22Rv1 (cell line): ENCODE measurements around the gene PHF21A.

Experiments used
- H3K27ac ChIP-seq: fragments of 450-650 bp; 2 replicates; pipeline ENCODE4 v1.5.1; 2017
- ZFX ChIP-seq: fragments of 450-650 bp; IDR thresholded peaks from 2 replicates; pipeline ENCODE4 v1.6.1; 2017; ENCODE audit warnings: antibody characterized with exemption, borderline replicate concordance
- TF ChIP-seq, protein P1 (sequence below): fragments of 450-650 bp; IDR thresholded peaks from 2 replicates; pipeline ENCODE4 v1.5.1; 2017; ENCODE audit warnings: mild to moderate bottlenecking

PHF21A gene

GRCh38 chr11:46044601-46045000 is 76.7 kb downstream of the PHF21A start:
- no peak overlapping the region for H3K27ac ChIP-seq
- no peak for TF ChIP-seq ZFX
- TF ChIP-seq, protein P1, sequence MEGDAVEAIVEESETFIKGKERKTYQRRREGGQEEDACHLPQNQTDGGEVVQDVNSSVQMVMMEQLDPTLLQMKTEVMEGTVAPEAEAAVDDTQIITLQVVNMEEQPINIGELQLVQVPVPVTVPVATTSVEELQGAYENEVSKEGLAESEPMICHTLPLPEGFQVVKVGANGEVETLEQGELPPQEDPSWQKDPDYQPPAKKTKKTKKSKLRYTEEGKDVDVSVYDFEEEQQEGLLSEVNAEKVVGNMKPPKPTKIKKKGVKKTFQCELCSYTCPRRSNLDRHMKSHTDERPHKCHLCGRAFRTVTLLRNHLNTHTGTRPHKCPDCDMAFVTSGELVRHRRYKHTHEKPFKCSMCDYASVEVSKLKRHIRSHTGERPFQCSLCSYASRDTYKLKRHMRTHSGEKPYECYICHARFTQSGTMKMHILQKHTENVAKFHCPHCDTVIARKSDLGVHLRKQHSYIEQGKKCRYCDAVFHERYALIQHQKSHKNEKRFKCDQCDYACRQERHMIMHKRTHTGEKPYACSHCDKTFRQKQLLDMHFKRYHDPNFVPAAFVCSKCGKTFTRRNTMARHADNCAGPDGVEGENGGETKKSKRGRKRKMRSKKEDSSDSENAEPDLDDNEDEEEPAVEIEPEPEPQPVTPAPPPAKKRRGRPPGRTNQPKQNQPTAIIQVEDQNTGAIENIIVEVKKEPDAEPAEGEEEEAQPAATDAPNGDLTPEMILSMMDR, result no peak

GRCh38 chr11:46039990-46040389 is 81.3 kb downstream of the PHF21A start:
- H3K27ac ChIP-seq, result no peak overlapping the region
- TF ChIP-seq ZFX, result no peak
- TF ChIP-seq, protein P1, result no peak

DNA sequence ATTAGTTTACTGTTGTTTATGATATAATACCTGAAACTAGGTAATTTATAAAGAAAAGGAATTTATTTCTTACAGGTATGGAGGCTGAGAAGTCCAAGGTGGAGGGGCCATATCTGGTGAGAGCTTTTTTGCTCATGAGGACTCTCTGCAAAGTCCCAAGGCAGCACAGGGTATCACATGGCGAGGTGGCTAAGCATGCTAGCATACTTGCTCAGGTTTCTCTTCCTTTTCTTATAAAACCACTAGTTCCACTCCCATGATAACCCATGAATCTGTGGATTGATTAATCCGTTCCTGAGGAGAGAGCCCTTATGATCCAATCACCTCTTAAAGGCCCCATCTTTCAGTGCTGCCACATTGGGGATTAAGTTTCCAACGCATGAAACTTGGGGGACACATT is 82.7 kb downstream of the PHF21A start:
- H3K27ac ChIP-seq, result no peak overlapping the region
- TF ChIP-seq, protein P1, result no peak
- no peak for TF ChIP-seq ZFX

DNA sequence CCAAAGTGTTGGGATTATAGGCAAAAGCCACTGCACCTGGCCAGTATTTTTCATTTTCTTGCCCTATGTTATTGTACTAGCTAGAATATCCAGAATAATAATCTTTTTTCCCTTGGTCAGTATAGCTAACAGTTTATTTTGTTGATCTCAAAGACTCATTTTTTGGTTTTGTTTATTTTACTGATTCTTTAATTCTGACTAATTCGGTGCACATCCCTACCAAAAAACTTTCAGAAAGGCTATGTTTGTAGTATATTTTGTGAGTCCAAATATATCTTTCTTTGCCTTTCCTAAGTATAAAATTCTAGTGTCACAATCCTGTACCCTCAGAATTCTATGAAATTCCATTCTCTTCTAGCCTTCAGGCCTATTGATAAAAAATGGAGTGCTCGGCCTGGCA is 84.3 kb downstream of the PHF21A start:
- TF ChIP-seq, protein P1, result no peak
- no peak for TF ChIP-seq ZFX
- no peak overlapping the region for H3K27ac ChIP-seq

DNA sequence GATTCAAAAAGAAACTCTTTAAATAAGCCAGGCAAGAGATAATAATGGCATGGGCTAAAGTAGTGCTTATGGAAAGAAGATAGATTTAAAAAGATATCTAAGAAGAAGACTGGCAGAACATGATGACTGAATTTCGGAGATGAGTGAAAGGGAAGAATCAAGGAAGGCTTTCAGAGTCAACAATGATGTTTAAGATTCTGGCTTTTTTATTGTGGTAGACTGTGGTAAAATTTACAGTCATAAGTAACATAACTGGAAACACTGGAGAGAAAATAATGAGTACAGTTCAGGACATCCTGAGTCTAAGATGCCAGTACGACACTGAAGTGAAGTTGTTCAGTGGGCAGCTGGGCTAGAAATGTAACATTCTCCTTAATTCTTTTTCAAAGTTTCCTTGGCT is 85.2 kb downstream of the PHF21A start:
- TF ChIP-seq, protein P1, result no peak
- TF ChIP-seq ZFX, result no peak
- H3K27ac ChIP-seq, result no peak overlapping the region

DNA sequence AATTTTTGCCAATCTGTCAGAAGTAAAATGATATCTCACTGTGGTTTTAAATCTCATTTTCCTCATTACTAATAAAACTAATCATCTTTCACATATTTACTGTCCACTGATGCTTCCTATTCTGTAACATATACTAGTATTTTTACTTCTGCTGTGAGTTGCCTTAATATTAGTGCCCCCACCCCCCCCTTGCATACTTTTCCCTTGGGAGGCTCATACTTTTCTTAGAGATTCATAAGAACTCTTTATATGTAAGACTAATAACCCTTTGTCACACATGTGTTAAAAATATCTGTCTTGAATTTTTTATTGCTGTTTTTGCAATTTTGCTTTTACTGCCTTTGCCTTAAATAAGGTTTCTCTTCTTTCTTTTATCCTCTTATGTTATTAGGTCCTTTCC is 87.2 kb downstream of the PHF21A start:
- no peak overlapping the region for H3K27ac ChIP-seq
- TF ChIP-seq, protein P1, result no peak
- no peak for TF ChIP-seq ZFX

DNA sequence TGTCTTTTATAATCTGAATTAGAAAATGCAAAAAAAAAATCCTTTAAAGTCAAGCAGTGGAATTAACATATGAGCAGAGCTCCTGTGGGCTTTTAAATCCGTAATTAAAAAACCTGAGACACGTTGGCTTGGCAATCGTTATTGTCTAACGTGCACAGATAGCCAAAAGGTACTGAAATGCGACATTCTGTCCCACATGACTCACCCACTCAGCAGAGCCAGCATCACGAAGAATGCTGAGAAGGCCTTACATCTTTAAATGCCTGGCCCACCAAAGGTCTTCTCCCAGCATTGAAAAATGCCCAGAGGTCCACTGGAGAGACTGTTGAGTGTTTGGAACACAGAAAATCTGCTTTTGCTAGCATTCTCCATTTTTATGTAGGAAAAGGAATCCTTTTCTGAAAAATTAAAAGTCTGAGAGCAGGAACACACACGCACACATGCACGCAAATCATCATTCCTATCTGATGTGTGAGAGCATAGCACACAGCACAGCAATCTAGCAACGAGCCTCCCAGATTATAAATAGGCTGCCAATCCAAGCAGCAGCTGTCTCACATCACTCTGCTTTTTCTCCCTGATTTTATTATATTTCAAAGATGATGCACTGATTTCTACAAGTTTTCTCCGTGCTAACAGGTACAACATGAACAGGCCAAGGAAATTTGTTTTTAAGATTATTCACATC is 94.5 kb downstream of the PHF21A start:
- TF ChIP-seq ZFX, result no peak
- TF ChIP-seq, protein P1, result no peak
- no peak overlapping the region for H3K27ac ChIP-seq
